BJ (cell line): ENCODE data around the gene ZNF189. TPM values are rescaled to one million over a fixed set of nuclear protein-coding genes. Genes with fewer than 3 reads are reported as not detected.

ENCODE experiments used
- CTCF ChIA-PET: fragments of 350-600 bp; formaldehyde crosslinking; extraction: SDS; loops from one replicate; lab custom pipeline; 2021; ENCODE audit warnings: antibody characterized with exemption, inconsistent platforms; lab: Yijun Ruan, JAX
- POLR2A ChIA-PET: fragments of 300-600 bp; sonication (Branson Sonifier 250); formaldehyde crosslinking; extraction: SDS; loops from one replicate; lab custom pipeline; 2021; ENCODE audit warnings: antibody characterized with exemption; lab: Charles Lee
- DNase-seq: peaks from one replicate; pipeline ENCODE4 v3.0.0-alpha.2; 2011; ENCODE audit warnings: low read depth
- H3K27me3 ChIP-seq: 2 replicates; pipeline ENCODE4 v1.6.0; 2011; ENCODE audit warnings: low read length; ENCODE audit not compliant: control insufficient read depth, insufficient read depth
- H3K36me3 ChIP-seq: 2 replicates; pipeline ENCODE4 v1.5.1; 2011; ENCODE audit warnings: low read length; ENCODE audit not compliant: control insufficient read depth, insufficient read depth
- H3K4me3 ChIP-seq: 2 replicates; pipeline ENCODE4 v1.5.1; 2011; ENCODE audit warnings: low read depth, mild to moderate bottlenecking, control low read depth, low read length
- CTCF ChIP-seq: IDR thresholded peaks from 2 replicates; pipeline ENCODE4 v1.5.1; 2011; ENCODE audit warnings: low read depth, mild to moderate bottlenecking, control low read depth, inconsistent platforms, low read length, moderate library complexity; ENCODE audit not compliant: insufficient read depth
- polyA plus RNA-seq: library from polyadenylated mRNA; depleted of rRNA; stranded (reverse); fragments of >200 nt; gene quantifications from 2 replicates; pipeline ENCODE4 v1.2.3, GENCODE V29; 2011

Gene ZNF189
- polyA plus RNA-seq, 1 experiment = 3.1 TPM

GRCh38 chr9:101429736-101430135 is 31.1 kb downstream of the ZNF189 start:
- POLR2A ChIA-PET = no interaction called here
- CTCF ChIA-PET = no interaction called here

GRCh38 chr9:101432171-101432570 is 33.5 kb downstream of the ZNF189 start:
- Histone ChIP-seq H3K4me3 (no peak overlapping the region), H3K36me3 (no peaks in the 10 kb centered on the region), H3K27me3 (peaks cover under 1% of the 10 kb centered on the region; the same call in 1 of the 2 replicates)
- POLR2A ChIA-PET = no interaction called here
- CTCF ChIA-PET = interaction anchor here (0.6 to 2.5 kb wide), 2 partner anchors 17 to 1284 kb away, joined by 3 to 15 read pairs; no protein-coding TSS in a partner anchor
- TF ChIP-seq CTCF = no peak
- DNase-seq = no peak

More at GRCh38 chr9:101429736-101430135, 31.1 kb downstream of the ZNF189 start:
- no peak for DNase-seq
- Histone ChIP-seq H3K36me3 (no peaks in the 10 kb centered on the region), H3K4me3 (no peak overlapping the region), H3K27me3 (no peaks in the 10 kb centered on the region; the same call in none of the 2 replicates)
- no peak for TF ChIP-seq CTCF

DNA sequence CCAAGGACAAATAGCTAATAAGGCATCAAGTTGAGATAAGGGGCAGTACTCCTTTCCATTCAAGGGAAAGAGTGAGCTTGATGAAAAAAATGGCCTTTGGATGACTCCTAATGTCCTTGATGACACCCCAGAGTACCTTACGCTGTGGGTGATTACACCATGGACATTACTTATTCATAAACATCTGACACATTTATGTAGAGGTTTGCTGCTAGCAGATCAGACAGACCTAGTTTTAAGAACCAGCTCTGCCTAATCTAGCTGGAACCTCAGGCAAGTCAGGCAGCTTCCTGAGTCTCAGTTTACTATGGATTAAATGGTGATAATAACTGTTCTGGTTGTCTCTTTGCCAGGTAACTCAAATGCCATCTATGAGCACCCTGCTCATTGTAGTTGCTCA is 34.1 kb downstream of the ZNF189 start:
- DNase-seq = no peak
- no peak for TF ChIP-seq CTCF
- CTCF ChIA-PET = interaction anchor here (0.6 to 2.5 kb wide), 2 partner anchors 16 to 1285 kb away, joined by 3 to 15 read pairs; no protein-coding TSS in a partner anchor
- H3K27me3 ChIP-seq = peaks cover 2% of the 10 kb centered on the region; the same call in 1 of the 2 replicates
- H3K36me3 ChIP-seq = no peaks in the 10 kb centered on the region
- POLR2A ChIA-PET = no interaction called here
- no peak overlapping the region for H3K4me3 ChIP-seq

- CTCF ChIA-PET = no interaction called here
- H3K4me3 ChIP-seq = no peak overlapping the region
- no peak for TF ChIP-seq CTCF
- POLR2A ChIA-PET = no interaction called here
- peaks cover 2% of the 10 kb centered on the region; the same call in 1 of the 2 replicates for H3K27me3 ChIP-seq
- no peak for DNase-seq
- H3K36me3 ChIP-seq = no peaks in the 10 kb centered on the region
Observed at GRCh38 chr9:101433229-101433628, 34.6 kb downstream of the ZNF189 start.

DNA sequence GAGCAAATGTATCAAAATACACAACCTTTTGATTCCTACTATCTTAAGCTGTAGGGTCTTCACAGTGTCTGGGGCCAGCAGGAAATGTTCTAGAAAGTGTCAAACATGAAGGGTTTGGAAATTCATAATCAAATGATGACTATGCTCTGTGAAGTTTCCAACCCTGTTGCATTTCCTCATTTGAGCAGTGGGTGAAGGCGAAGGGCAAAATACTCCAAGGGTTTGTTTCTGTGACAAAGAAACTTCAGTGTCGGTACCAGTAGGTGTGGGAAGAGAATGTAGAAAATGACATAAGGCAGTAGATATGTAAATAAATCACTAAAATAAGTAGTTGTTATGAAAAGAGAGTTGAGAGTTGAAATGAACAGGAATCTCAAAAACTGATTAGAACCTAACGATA is 36.3 kb downstream of the ZNF189 start:
- POLR2A ChIA-PET = no interaction called here
- TF ChIP-seq CTCF = no peak
- no peaks in the 10 kb centered on the region for H3K36me3 ChIP-seq
- CTCF ChIA-PET = interaction anchor here (0.7 to 1.2 kb wide), 2 partner anchors 9 to 16 kb away, joined by 3 to 4 read pairs; no protein-coding TSS in a partner anchor
- DNase-seq = no peak
- H3K27me3 ChIP-seq = peaks cover 2% of the 10 kb centered on the region; the same call in 1 of the 2 replicates
- H3K4me3 ChIP-seq = no peak overlapping the region
